ENCODE data around the gene GLT8D1.
A peak's percentile ranks its signal among the peaks of the same experiment; 100 is the strongest.
"Not testable (repeated sequence)": the region's sequence is repeated elsewhere in the genome, so short reads cannot be mapped to it uniquely, and the experiment has no call there.

GLT8D1 gene

GRCh38 chr3:52705688-52706686, at the start of gene GLT8D1, which contains the start of gene SPCS1:
GLT8D1 (minus strand) TSS chr3:52705791; CDS start chr3:52700460, 5,331 bp downstream.
SPCS1 (plus strand) TSS chr3:52706106; CDS start chr3:52706247, 141 bp downstream.
- peak; percentile 11 for DNase-seq

GRCh38 chr3:52754373-52754772, 48.8 kb upstream of the GLT8D1 start:
- no peak for DNase-seq

- no peak for DNase-seq
Measured at GRCh38 chr3:52752045-52752660, 46.6 kb upstream of the GLT8D1 start.

- DNase-seq: no peak
Measured at GRCh38 chr3:52743721-52744120, 38.1 kb upstream of the GLT8D1 start.

- DNase-seq: no peak
Measured at GRCh38 chr3:52743152-52743551, 37.6 kb upstream of the GLT8D1 start.

GRCh38 chr3:52742418-52743041, 36.9 kb upstream of the GLT8D1 start:
- no peak for DNase-seq

- no peak for DNase-seq
Measured at GRCh38 chr3:52739730-52740129, 34.1 kb upstream of the GLT8D1 start.

GRCh38 chr3:52733256-52733891, 27.8 kb upstream of the GLT8D1 start:
- DNase-seq: no peak

GRCh38 chr3:52731590-52731989, 26.0 kb upstream of the GLT8D1 start:
- DNase-seq: no peak

- DNase-seq: no peak
Measured at GRCh38 chr3:52730681-52731080, 25.1 kb upstream of the GLT8D1 start.

- DNase-seq: not testable (repeated sequence)
Measured at GRCh38 chr3:52728753-52729152, 23.2 kb upstream of the GLT8D1 start.

GRCh38 chr3:52724511-52724910, 18.9 kb upstream of the GLT8D1 start:
- DNase-seq: no peak

- no peak for DNase-seq
Measured at GRCh38 chr3:52723935-52724334, 18.3 kb upstream of the GLT8D1 start.

- DNase-seq: no peak
Measured at GRCh38 chr3:52722491-52722890, 16.9 kb upstream of the GLT8D1 start.

GRCh38 chr3:52721730-52722008, 16.1 kb upstream of the GLT8D1 start:
- no peak for DNase-seq

GRCh38 chr3:52721002-52721729, 15.6 kb upstream of the GLT8D1 start:
- no peak for DNase-seq

GRCh38 chr3:52719618-52720017, 14.0 kb upstream of the GLT8D1 start:
- DNase-seq: no peak

- DNase-seq: no peak
Measured at GRCh38 chr3:52715714-52716305, 10.2 kb upstream of the GLT8D1 start.

GRCh38 chr3:52714335-52715302, 9.0 kb upstream of the GLT8D1 start:
- DNase-seq: no peak

GRCh38 chr3:52712291-52713212, 7.0 kb upstream of the GLT8D1 start:
- no peak for DNase-seq

Measured in NCI-H1417 treated with DMSO at 0.1 percent for 48 hours (cell line).